ENCODE results near the gene MIER3.

Gene MIER3

GRCh38 chr5:56881571-56881970, 70.4 kb downstream of the MIER3 start:
- H3K4me3 Mint-ChIP-seq = no peak overlapping the region
- H3K36me3 Mint-ChIP-seq = peaks cover 97% of the 10 kb centered on the region
- ATAC-seq (no peak), DNase-seq (ENCODE audit: low spot score in 2 of 2) (no peak)
- no peaks in the 10 kb centered on the region for H3K9me3 Mint-ChIP-seq
- H3K4me1 Mint-ChIP-seq = no peaks in the 10 kb centered on the region
- H3K27ac Mint-ChIP-seq = peak overlapping the region; percentile 27

DNA sequence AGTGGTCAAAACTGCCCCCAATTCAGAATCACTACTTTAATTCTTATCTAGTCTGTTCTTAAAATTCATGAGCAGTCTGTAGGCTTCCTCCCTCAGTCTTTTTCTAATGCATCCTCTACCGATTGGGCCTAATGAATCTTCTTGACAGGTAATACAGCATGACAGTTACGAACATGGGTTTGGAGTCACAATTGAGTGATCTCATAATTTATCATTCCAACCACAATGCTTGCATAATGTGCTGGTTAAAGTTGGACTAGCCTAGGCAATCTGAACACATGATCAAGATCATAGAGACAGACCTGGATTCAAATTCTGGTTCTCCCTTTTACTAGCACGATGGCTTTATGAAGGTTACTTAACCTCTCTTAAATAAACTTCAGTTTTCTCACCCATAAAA, 75.6 kb downstream of the MIER3 start:
- ATAC-seq (peak; percentile 58), DNase-seq (ENCODE audit: low spot score in 2 of 2) (no peak)
- Mint-ChIP-seq H3K36me3 (peaks cover 95% of the 10 kb centered on the region), H3K27ac (peak overlapping the region; percentile 11), H3K4me3 (no peak overlapping the region), H3K4me1 (peaks cover 4% of the 10 kb centered on the region), H3K9me3 (no peaks in the 10 kb centered on the region)

- ATAC-seq = no peak
- no peak for DNase-seq (ENCODE audit: low spot score in 2 of 2)
- H3K4me3 Mint-ChIP-seq = no peak overlapping the region
- peaks cover 10% of the 10 kb centered on the region for H3K4me1 Mint-ChIP-seq
- no peaks in the 10 kb centered on the region for H3K9me3 Mint-ChIP-seq
- H3K36me3 Mint-ChIP-seq = peaks cover 89% of the 10 kb centered on the region
- no peak overlapping the region for H3K27ac Mint-ChIP-seq
Observed at GRCh38 chr5:56873056-56873455, 78.9 kb downstream of the MIER3 start.

DNA sequence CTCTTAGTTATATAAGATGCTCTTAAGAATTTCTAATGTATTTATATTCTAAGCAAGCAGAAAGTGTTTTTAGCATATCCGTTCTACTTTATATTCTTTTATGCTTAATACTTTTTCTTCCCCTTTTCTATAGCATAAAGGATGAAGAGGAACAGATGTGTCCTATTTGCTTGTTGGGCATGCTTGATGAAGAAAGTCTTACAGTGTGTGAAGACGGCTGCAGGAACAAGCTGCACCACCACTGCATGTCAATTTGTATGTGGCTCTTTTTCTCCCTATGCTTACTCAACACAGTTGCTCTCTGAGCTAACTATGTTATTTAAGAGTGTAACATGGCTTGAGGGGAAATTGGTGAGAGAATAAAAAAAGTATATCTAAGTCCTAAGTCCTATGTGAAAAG, 80.1 kb downstream of the MIER3 start:
- H3K9me3 Mint-ChIP-seq = no peaks in the 10 kb centered on the region
- H3K36me3 Mint-ChIP-seq = peaks cover 91% of the 10 kb centered on the region
- H3K4me1 Mint-ChIP-seq = peaks cover 10% of the 10 kb centered on the region

More for the DNA sequence above, 80.1 kb downstream of the MIER3 start:
- Mint-ChIP-seq H3K27ac (no peak overlapping the region), H3K4me3 (no peak overlapping the region)
- ATAC-seq = no peak
- no peak for DNase-seq (ENCODE audit: low spot score in 2 of 2)
